T-helper 2 cell treated with Interferon-gamma antibody and Interleukin-4, amounts not matched to agents 5 μg/mL and 100 μg/mL, for 36 hours (primary cell): Measurements from ENCODE around the gene SLC6A13.
"Not testable (repeated sequence)": the region's sequence is repeated elsewhere in the genome, so short reads cannot be mapped to it uniquely, and the experiment has no call there.

Experiments
- DNase-seq: peaks from one replicate; pipeline ENCODE4 v3.0.0; 2021; ENCODE audit warnings: low spot score
- H3K27ac Mint-ChIP-seq: one replicate; pipeline ENCODE4 v1.8.0; 2021; ENCODE audit warnings: mild to moderate bottlenecking, mixed read lengths
- H3K27me3 Mint-ChIP-seq: one replicate; pipeline ENCODE4 v1.8.0; 2021; ENCODE audit warnings: low read depth, mixed read lengths
- H3K36me3 Mint-ChIP-seq: one replicate; pipeline ENCODE4 v1.8.0; 2021; ENCODE audit warnings: low read depth, mixed read lengths
- H3K4me1 Mint-ChIP-seq: one replicate; pipeline ENCODE4 v1.8.0; 2021; ENCODE audit warnings: low read depth, mixed read lengths
- H3K4me3 Mint-ChIP-seq: one replicate; pipeline ENCODE4 v1.8.0; 2022; ENCODE audit warnings: mild to moderate bottlenecking, moderate library complexity, mixed read lengths
- H3K9me3 Mint-ChIP-seq: one replicate; pipeline ENCODE4 v1.8.0; 2021; ENCODE audit warnings: mixed read lengths

Gene SLC6A13

GRCh38 chr12:262817-263216 lies at the start of gene SLC6A13:
Gene SLC6A13 (minus strand): TSS chr12:262836. CDS start chr12:260052, 2,784 bp downstream.
- H3K4me3 Mint-ChIP-seq, result no peak within 1 kb of the TSS
- H3K27ac Mint-ChIP-seq, result no peak within 1 kb of the TSS
- peaks cover 6% of the 10 kb centered on the region for H3K4me1 Mint-ChIP-seq
- peaks cover 13% of the 10 kb centered on the region for H3K27me3 Mint-ChIP-seq
- H3K36me3 Mint-ChIP-seq, result no peaks in the 10 kb centered on the region
- H3K9me3 Mint-ChIP-seq, result no peaks in the 10 kb centered on the region
- DNase-seq, result no peak

- Mint-ChIP-seq H3K4me3 (no peak overlapping the region), H3K4me1 (peaks cover 11% of the 10 kb centered on the region), H3K27me3 (no peaks in the 10 kb centered on the region), H3K27ac (no peak overlapping the region), H3K9me3 (no peaks in the 10 kb centered on the region), H3K36me3 (peaks cover 80% of the 10 kb centered on the region)
- no peak for DNase-seq
These were observed 45.9 kb upstream of the SLC6A13 start for GRCh38 chr12:308511-308910.

- H3K27ac Mint-ChIP-seq, result no peak overlapping the region
- H3K27me3 Mint-ChIP-seq, result no peaks in the 10 kb centered on the region
- peaks cover 20% of the 10 kb centered on the region for H3K4me1 Mint-ChIP-seq
- no peak for DNase-seq
- H3K36me3 Mint-ChIP-seq, result peaks cover 84% of the 10 kb centered on the region
- no peak overlapping the region for H3K4me3 Mint-ChIP-seq
- H3K9me3 Mint-ChIP-seq, result peaks cover 3% of the 10 kb centered on the region
These were observed 44.8 kb upstream of the SLC6A13 start for GRCh38 chr12:307406-307805.

GRCh38 chr12:304805-305204 lies 42.2 kb upstream of the SLC6A13 start:
- Mint-ChIP-seq H3K36me3 (peaks cover 87% of the 10 kb centered on the region), H3K27ac (no peak overlapping the region), H3K4me3 (no peak overlapping the region), H3K9me3 (peaks cover 18% of the 10 kb centered on the region), H3K27me3 (no peaks in the 10 kb centered on the region), H3K4me1 (peaks cover 45% of the 10 kb centered on the region)
- no peak for DNase-seq

GRCh38 chr12:302766-303165 lies 40.1 kb upstream of the SLC6A13 start:
- Mint-ChIP-seq H3K4me1 (peaks cover 45% of the 10 kb centered on the region), H3K9me3 (peaks cover 30% of the 10 kb centered on the region), H3K4me3 (peak overlapping the region; percentile 62), H3K36me3 (peaks cover 90% of the 10 kb centered on the region), H3K27ac (peak overlapping the region; percentile 75)
- not testable (repeated sequence) for DNase-seq, H3K27me3 Mint-ChIP-seq

- H3K27ac Mint-ChIP-seq, DNase-seq, H3K27me3 Mint-ChIP-seq: not testable (repeated sequence)
- peaks cover 30% of the 10 kb centered on the region for H3K9me3 Mint-ChIP-seq
- peaks cover 90% of the 10 kb centered on the region for H3K36me3 Mint-ChIP-seq
- H3K4me3 Mint-ChIP-seq, result peak overlapping the region; percentile 13
- peaks cover 41% of the 10 kb centered on the region for H3K4me1 Mint-ChIP-seq
These were observed 37.5 kb upstream of the SLC6A13 start for GRCh38 chr12:300166-300565.

GRCh38 chr12:299511-299910 lies 36.9 kb upstream of the SLC6A13 start:
- H3K9me3 Mint-ChIP-seq, result peaks cover 30% of the 10 kb centered on the region
- H3K27me3 Mint-ChIP-seq, H3K27ac Mint-ChIP-seq, H3K4me3 Mint-ChIP-seq, DNase-seq: not testable (repeated sequence)
- H3K36me3 Mint-ChIP-seq, result peaks cover 91% of the 10 kb centered on the region
- H3K4me1 Mint-ChIP-seq, result peaks cover 41% of the 10 kb centered on the region

GRCh38 chr12:298059-298458 lies 35.4 kb upstream of the SLC6A13 start:
- H3K27me3 Mint-ChIP-seq, H3K27ac Mint-ChIP-seq, H3K4me3 Mint-ChIP-seq, DNase-seq: not testable (repeated sequence)
- Mint-ChIP-seq H3K9me3 (peaks cover 30% of the 10 kb centered on the region), H3K36me3 (peaks cover 89% of the 10 kb centered on the region), H3K4me1 (peaks cover 31% of the 10 kb centered on the region)

- no peak for DNase-seq
- Mint-ChIP-seq H3K36me3 (peaks cover 80% of the 10 kb centered on the region), H3K9me3 (peaks cover 15% of the 10 kb centered on the region), H3K4me3 (no peak overlapping the region), H3K27ac (peak overlapping the region; percentile 43), H3K4me1 (peaks cover 6% of the 10 kb centered on the region), H3K27me3 (no peaks in the 10 kb centered on the region)
These were observed 32.5 kb upstream of the SLC6A13 start for GRCh38 chr12:295132-295531.

- Mint-ChIP-seq H3K27me3 (no peaks in the 10 kb centered on the region), H3K4me1 (peaks cover 4% of the 10 kb centered on the region), H3K4me3 (no peak overlapping the region), H3K9me3 (no peaks in the 10 kb centered on the region), H3K27ac (no peak overlapping the region), H3K36me3 (peaks cover 70% of the 10 kb centered on the region)
- DNase-seq, result no peak
These were observed 30.6 kb upstream of the SLC6A13 start for GRCh38 chr12:293199-293598.

- Mint-ChIP-seq H3K27ac (no peak overlapping the region), H3K27me3 (no peaks in the 10 kb centered on the region), H3K9me3 (no peaks in the 10 kb centered on the region), H3K4me3 (no peak overlapping the region), H3K4me1 (peaks cover 10% of the 10 kb centered on the region), H3K36me3 (peaks cover 72% of the 10 kb centered on the region)
- DNase-seq, result no peak
These were observed 29.6 kb upstream of the SLC6A13 start for GRCh38 chr12:292186-292585.

GRCh38 chr12:291153-291723 lies 28.6 kb upstream of the SLC6A13 start:
- Mint-ChIP-seq H3K36me3 (peaks cover 73% of the 10 kb centered on the region), H3K9me3 (no peaks in the 10 kb centered on the region), H3K4me3 (no peak overlapping the region), H3K27me3 (no peaks in the 10 kb centered on the region), H3K4me1 (peaks cover 14% of the 10 kb centered on the region), H3K27ac (no peak overlapping the region)
- DNase-seq, result no peak

GRCh38 chr12:288687-289086 lies 26.1 kb upstream of the SLC6A13 start:
- no peak overlapping the region for H3K4me3 Mint-ChIP-seq
- H3K9me3 Mint-ChIP-seq, result no peaks in the 10 kb centered on the region
- DNase-seq, result no peak
- no peak overlapping the region for H3K27ac Mint-ChIP-seq
- no peaks in the 10 kb centered on the region for H3K27me3 Mint-ChIP-seq
- peaks cover 17% of the 10 kb centered on the region for H3K4me1 Mint-ChIP-seq
- H3K36me3 Mint-ChIP-seq, result peaks cover 72% of the 10 kb centered on the region

- DNase-seq, result no peak
- Mint-ChIP-seq H3K9me3 (no peaks in the 10 kb centered on the region), H3K27ac (peak overlapping the region; percentile 13), H3K27me3 (no peaks in the 10 kb centered on the region), H3K36me3 (peaks cover 68% of the 10 kb centered on the region), H3K4me1 (peaks cover 17% of the 10 kb centered on the region), H3K4me3 (no peak overlapping the region)
These were observed 24.1 kb upstream of the SLC6A13 start for GRCh38 chr12:286531-287300.
